ENCODE data around the gene RPS6KB2.

DNA sequence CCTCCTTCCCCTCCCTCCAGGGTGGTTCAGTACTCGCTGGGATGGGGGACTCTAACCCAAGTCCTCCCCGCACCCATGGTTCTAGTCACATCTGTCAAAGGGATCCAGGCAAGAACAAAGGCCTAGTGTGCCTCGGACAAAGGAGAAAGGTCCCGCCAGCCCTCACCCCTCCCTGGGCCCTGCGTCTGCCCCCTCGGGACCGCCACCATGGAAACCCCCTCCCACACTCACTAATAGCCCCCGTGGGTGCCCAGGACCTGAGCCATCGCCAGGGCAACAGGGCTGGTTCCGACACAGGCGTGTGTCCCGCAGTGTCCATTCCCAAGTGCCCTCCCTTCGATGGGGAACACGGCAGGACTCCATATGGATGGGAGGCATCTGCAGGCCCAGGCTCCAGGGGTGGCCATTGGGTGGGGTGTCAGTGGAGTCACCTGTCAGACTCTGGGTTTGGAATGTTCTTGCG lies 17.9 kb upstream of the RPS6KB2 start:
- TF ChIP-seq, protein P1, sequence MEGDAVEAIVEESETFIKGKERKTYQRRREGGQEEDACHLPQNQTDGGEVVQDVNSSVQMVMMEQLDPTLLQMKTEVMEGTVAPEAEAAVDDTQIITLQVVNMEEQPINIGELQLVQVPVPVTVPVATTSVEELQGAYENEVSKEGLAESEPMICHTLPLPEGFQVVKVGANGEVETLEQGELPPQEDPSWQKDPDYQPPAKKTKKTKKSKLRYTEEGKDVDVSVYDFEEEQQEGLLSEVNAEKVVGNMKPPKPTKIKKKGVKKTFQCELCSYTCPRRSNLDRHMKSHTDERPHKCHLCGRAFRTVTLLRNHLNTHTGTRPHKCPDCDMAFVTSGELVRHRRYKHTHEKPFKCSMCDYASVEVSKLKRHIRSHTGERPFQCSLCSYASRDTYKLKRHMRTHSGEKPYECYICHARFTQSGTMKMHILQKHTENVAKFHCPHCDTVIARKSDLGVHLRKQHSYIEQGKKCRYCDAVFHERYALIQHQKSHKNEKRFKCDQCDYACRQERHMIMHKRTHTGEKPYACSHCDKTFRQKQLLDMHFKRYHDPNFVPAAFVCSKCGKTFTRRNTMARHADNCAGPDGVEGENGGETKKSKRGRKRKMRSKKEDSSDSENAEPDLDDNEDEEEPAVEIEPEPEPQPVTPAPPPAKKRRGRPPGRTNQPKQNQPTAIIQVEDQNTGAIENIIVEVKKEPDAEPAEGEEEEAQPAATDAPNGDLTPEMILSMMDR (IDR thresholded peaks at IDR 0.05 in 8 of 11, conservative IDR thresholded peaks at IDR 0.05 in 3 of 11) = no peak
- TF ChIP-seq POLR2AphosphoS5 (IDR thresholded peaks at IDR 0.05) (peak; percentile 26 to 75 (median 30)), POLR2A (IDR thresholded peaks at IDR 0.05) (no peak)

Data from spleen (tissue), 7 donors.